HG03097 (cell line): ENCODE results near the gene CCNI.

Experiments used
- ATAC-seq: cut with Tn5 transposase; IDR thresholded peaks from one replicate; pipeline ENCODE4 v1.9.1; 2021; ENCODE audit not compliant: unreplicated experiment, low FRiP score

CCNI gene

DNA sequence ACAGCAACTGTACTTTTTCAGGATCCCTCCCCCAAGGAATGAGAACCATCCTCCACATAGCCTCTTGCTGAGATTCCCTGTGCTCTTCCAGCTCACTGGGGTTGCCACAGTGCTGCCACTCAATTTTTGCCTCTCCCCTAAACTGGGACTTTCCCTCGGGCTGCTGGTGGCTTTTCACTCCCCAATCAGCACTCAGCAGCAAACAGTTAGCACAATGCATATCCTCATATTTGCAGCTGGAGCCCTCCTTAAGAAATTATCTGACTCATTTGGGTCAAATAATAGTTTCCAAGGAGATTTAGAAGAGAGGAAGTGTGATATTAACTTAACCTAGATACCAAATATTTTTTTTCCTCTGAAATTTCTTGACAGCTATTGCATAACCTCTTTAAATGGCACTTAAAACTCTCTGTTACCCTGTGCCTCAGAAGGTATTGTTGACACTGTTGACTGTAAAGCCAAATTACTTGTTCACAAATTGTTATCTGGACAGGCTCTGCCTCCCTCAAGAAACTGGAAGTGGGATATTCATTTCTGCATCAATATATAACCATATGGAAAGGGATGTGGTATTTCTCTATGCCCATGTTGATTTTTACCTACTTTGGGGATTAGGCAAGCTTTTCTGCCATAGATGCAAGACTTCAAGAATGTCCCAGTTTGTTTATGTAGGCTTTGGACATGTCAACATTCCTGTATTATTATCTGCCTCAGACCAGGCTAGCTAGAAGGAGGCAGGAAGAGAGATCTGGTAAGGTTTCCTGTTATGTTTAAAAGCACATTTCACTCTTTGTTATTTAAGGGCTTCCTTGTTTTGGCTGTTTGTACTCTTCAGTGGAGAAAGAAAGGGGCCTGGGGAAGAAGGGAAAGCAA is 68.2 kb downstream of the CCNI start:
- ATAC-seq = no peak

- ATAC-seq = no peak
Measured at GRCh38 chr4:77006753-77007353, 68.9 kb downstream of the CCNI start.

DNA sequence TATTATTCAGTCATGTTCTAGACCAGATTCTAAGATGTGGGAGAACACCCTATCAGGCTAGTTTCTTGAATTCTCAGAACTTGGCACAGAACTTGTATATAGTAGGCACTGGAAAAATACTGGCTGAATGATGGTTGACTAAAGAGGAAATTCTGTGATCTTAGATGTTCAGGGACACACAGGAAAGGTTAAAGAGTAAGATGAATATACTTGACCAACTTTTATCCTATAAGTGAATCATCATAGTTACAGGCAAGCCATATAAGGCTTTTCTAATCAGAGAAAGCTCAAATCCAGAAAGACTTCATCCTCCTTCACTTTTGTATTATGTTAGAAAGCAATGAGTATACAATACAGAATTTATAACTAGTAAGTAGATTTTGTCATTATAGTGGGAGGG is 72.4 kb downstream of the CCNI start:
- no peak for ATAC-seq

DNA sequence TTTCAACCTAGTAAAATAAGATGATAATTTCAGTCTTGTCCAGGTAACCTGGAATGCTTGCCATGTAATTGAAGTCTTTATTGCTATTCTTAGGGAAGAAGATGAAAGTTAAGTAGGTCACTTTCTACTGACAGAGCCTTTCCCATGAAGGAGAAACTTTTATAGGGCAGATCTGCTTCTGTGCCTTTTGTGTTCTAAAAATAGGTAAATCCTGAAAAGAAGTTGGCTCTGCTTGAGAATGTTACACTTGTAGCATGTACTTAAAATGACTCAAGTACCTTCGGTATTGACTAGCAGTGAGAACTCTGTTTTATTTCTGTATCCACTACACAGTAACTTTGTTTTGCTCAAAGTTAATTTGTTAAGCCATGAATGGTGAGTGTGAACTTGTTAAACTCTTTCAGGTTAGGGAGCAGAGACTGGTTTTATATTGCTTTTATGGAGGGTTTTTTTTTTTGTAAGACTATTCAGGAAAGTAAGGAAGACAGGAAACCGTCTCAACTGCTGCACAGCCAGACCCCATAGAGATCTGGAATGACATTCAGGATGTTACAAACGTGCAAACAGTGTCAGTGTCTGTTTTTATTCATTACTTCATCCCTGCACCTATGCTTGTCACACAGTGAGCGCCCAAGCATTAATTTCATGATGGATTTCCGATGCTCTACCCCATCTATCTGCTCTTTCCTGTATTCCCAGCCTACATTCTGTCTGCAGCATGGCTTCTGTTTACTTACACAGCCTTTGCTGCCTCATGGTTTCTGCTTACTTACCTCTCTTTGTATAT is 73.3 kb downstream of the CCNI start:
- ATAC-seq = no peak

DNA sequence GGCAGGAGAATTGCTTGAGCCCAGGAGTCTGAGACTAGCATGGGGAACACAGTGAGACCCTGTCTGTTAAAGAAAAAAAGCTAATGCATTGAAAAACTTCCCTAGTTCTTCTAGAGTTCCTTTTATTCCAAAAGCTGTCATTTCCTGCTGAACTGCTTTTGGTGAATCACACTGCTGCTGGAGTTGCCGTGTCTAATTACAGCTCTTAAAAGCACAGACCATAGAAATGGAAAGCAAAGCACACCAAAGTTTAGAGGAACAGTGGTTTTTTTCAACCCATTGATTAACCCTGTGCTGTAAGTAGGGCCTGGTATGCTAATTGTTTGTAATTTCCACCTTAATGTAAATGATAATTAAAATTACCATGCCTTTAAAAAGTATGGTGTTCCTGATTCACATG is 73.9 kb downstream of the CCNI start:
- no peak for ATAC-seq

DNA sequence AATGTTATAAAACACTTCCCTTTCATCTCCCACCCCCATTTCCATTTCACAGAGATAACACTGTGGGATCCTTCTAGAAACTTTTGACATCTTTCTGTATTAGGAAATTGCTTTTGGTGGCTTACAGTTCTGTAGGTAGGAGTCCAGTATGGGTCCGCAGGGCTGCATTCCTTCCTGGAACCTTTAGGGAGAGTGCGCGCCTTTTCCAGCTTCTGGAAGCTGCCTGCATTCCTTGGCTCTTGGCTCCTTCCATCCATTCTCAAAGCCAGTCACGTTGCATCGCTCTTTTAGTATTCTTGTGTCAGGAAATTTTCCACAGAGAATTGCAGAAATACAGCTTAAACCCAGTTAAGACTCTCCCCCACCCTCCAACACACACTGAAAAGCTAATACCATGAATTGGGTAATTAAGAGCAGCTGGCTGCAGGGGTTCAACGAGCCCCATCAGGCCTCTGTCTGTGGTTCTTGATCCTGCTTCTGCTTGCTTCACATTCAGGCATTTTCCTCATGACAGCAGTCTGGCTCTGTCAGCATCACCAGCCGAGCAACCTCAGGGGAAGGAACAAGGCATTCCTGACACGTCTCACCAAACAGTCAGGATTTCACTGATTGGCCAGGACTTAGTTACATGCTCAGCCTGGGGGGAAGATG is 77.4 kb downstream of the CCNI start:
- no peak for ATAC-seq

- no peak for ATAC-seq
Measured at GRCh38 chr4:76997532-76997931, 78.3 kb downstream of the CCNI start.
